NCI-H446 treated with DMSO at 0.1 percent for 48 hours (cell line): Measurements from ENCODE around the gene SLC22A3.
"Not testable (repeated sequence)": the region's sequence is repeated elsewhere in the genome, so short reads cannot be mapped to it uniquely, and the experiment has no call there.

Source experiments
- DNase-seq: peaks from one replicate; lab custom pipeline; 2025; lab: John Stamatoyannopoulos, UW

The SLC22A3 gene, protein sequence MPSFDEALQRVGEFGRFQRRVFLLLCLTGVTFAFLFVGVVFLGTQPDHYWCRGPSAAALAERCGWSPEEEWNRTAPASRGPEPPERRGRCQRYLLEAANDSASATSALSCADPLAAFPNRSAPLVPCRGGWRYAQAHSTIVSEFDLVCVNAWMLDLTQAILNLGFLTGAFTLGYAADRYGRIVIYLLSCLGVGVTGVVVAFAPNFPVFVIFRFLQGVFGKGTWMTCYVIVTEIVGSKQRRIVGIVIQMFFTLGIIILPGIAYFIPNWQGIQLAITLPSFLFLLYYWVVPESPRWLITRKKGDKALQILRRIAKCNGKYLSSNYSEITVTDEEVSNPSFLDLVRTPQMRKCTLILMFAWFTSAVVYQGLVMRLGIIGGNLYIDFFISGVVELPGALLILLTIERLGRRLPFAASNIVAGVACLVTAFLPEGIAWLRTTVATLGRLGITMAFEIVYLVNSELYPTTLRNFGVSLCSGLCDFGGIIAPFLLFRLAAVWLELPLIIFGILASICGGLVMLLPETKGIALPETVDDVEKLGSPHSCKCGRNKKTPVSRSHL

DNA sequence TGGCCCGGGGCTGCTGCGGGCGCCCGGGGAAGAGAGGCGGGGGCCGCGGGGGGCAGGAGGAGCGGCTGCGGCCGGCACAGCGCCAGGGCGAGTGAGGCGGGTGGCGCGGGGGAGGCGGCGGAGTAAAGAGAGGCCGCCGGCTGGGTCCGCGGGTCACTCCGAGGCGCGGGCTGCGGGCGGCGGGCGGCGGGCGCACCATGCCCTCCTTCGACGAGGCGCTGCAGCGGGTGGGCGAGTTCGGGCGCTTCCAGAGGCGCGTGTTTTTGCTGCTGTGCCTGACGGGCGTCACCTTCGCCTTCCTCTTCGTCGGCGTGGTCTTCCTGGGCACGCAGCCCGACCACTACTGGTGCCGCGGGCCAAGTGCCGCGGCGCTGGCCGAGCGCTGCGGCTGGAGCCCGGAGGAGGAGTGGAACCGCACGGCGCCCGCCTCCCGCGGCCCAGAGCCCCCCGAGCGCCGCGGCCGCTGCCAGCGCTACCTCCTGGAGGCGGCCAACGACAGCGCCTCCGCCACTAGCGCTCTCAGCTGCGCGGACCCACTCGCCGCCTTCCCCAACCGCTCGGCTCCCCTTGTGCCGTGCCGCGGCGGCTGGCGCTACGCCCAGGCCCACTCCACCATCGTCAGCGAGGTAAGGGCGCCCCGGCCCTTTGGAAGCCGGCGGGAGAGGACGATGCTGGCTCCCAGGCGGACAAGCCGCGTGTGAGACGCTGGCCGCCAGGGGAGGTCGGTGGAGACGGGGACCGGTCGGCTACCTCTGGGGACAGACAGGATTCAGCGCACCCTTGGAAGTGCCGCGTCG, at the start of gene SLC22A3:
SLC22A3 (plus strand) TSS at position 156 of the 797 bp plus-strand sequence; CDS start at position 198, 42 bp downstream.
- DNase-seq: no peak

DNA sequence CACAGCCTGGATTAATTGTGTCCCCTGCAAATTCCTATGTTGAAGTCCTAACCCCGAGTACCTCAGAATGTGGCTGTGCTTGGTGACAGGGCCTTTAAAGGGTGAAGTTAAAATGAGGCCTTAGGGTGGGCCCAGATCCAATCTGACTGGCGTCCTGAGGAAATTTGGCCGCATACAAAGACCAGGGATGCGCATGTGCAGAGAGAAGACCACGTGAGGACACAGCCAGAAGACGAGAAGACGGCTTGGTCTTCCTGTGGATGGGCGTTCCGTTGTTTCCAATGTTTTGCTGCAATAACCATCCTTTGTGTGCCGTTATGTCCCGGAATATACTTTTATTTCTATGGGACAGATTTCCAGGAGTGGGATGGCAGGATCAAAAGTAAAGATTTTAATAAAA, 48.6 kb upstream of the SLC22A3 start:
- DNase-seq: no peak

DNA sequence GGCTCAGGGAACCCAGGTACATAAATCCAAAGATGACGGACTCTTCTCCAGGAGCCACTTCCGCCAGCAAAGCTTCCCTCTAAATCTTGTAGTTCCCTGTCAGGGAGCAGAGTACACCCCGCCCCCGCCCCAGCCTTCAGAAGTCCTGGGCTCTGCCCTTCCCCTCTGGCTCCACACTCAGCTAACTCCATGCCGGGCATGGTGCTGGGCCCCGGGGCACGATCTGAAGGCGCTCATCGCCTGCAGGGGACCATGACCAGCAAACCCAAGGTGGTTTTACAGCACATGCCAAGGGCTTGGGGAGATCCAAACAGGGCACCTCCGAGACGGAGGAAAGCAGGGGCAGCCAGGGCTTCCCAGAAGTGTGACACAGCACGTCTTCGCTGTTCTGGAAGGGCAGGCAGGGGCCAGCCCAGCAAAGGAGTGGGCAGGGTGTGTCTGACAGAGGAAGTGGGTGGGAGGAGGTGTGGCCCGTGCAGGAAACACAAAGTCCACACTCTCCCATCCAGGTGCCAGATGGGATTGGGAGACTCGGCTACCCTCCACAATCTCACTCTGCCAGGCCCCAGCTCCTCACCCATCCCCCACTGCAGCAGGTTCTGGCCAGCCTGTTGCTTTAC, 48.0 kb upstream of the SLC22A3 start:
- no peak for DNase-seq

DNA sequence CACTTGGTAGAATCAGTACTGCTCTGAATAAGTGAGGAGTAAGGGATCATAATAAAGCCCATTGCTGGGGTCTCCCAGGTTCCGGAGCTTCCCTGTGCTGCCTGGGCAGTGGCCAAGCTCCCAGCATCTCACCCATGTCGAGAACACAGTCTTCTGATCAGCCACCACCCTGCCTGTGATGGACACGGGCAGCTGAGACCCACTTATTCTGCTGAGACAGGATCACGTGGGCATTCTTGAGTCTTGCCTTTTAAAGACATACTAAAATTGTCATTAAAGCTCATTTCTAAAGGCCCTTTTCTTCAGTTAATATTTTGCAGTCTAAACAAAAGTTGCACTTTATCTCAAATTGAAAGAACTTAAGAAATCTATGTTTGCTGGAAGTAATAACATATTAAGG, 46.8 kb upstream of the SLC22A3 start:
- DNase-seq: no peak

DNA sequence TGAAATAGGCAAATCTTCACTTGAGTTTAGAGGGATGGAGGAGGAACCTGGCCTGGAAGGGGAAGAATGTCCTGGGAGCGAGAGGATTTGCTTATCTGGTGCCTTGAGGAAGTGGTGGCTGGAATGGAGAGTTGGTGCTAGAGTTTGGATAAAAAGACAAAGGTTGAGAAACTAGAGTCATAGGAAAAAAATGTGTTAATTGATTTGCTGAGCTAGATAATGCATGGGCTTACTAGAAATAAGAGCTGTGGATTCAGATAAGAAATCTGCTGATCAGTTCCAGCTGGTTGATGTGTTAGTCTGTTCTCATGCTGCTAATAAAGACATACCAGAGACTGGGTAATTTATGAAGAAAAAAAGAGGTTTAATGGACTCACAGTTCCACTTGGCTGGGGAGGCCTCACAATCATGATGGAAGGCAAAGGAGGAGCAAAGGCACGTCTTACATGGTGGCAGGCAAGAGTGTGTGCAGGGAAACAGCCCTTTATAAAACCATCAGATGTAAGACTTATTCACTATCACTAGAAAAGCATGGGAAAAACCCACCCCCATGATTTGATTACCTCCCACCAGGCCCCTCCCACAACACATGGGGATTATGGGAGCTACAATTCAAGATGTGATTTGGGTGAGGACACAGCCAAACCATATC, 45.6 kb upstream of the SLC22A3 start:
- not testable (repeated sequence) for DNase-seq

DNA sequence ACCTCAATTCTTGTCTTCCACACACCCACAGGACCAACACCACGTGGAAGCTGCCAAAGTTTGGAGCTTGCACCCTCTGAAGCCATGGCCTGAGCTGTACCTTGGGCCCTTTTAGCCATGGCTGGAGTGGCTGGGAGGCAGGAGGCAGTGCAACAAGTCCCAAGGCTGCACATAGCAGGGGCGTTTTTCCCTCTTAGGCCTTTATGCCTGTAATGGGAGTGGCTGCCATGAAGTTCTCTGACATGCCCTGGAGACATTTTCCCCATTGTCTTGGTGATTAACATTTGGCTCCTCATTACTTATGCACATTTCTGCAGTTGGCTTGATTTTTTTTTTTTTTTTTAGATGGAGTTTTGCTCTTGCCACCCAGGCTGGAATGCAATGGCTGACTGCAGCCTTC, 44.4 kb upstream of the SLC22A3 start:
- no peak for DNase-seq

DNA sequence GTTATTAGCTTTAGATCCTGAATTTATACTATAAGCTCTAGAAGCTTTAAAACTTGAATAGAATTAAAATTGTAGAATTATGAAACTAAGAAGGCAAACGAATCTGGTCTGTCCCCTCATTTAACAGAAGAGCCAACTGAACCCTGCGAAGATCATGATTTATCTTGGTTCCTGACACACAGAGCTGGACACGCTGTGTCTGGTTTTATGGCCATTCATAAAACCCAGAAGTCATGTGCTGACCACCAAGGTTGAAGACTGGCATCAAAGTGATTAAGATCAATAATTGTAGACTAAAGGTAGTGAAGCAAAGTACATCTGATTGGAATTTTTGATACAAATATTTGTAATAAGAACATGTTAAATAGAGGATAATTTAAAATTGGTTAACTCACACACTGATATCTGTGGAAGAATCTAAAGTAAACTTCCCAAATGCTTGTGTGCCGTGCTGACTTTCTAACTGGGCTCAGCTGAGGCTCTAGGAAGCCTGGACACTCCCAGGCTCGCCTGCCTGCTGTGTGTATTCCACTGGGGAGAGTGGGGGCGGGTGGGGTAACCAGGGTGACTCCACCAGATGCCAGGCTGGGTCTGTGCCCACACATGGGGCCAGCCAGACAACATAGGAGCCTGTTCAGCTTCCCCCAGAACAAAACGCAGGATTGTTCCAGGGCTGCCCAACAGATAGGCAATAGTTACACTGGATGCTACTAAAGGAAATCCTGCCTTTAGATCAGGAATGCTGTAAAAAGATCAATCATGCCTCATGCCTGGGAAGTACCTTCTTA, 42.1 kb upstream of the SLC22A3 start:
- DNase-seq: no peak

DNA sequence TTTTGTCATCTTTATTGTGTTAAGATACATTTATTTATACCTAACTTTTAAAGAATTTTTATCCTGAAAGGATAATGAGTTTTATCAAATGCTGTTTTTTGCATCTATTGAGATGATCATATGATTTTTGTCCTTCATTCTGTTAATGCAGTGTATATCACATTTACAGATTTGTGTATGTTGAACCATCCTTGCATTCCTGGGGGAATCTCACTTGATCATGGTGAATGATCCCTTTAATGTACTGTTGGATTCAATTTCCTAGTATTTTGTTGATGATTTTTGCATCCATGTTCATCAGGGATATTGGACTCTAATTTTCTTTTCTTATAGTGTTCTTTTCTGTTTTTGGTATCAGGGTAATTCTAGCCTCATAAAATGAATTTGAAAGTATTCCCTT, 38.5 kb upstream of the SLC22A3 start:
- DNase-seq: no peak

DNA sequence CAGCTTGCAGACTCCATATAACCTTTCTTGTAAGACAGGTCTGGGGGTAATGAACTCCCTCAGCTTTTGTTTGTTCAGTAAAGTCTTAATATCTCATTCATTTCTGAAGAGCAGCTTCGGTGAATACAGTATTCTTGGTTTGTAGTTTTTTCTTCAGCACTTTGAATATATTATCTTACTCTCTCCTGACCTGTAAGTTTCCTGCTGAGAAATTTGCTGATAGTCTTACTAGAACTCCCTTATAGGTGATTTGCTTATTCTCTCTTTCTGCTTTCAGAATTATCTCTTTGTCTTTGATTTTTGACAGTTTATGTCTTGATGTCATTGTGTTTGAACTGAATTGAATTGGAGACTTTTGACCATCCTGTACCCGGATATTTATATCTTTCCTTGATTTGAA, 35.3 kb upstream of the SLC22A3 start:
- DNase-seq: no peak

DNA sequence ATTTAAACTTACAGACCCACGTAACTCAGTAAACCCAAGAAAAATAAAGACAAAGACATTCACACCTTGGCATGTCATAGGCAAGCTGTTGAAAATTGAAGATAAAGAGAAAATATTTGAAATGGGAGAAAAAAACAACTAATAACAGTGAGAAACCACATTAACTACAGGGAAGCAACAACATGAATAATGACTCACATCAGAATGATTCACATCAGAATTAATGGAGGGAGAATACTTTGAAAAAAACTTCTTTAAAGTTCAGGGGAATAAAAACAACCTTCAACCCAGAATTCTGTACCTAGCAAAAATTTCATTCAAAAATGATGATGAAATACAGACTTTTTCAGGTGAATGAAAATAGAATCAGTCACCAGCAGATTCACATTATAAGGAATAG, 32.9 kb upstream of the SLC22A3 start:
- no peak for DNase-seq

DNA sequence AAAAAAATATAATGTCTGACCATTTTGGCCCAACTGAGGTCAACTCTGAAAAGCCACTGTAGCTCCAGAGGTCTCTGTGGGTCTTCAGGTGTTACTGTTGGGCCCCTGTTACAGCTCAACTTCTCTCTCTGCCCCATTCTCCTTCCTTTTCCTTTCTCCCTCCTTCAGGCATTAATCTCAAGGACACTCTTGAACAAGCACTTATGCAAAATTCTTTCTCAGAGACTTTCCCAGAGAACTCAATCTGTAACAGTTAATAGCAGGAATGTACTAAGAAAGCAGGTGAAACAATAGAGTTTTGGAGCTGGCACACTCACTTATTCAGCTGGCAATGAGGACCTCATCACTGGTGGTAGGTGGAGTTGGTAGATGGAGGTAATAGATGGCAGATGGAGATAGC, 31.9 kb upstream of the SLC22A3 start:
- DNase-seq: no peak

DNA sequence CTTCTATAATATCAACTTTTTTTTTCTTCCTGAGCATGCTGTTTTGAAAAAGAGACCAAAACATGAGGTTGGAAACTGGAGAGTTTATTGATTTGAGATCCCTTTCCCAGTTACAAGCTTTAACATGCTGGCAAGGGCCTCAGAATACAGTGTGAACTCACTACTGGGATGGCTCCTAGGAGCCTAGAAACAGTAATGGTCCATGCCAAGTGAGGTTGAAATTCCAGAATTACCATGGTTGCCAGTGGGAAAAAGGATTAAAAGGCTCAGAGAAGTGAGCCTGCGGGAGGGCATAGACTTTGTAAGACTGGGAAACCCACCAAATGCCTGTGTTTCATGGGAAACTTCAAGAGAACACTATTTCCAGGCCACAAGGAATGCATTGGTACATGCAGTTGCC, 28.9 kb upstream of the SLC22A3 start:
- no peak for DNase-seq

DNA sequence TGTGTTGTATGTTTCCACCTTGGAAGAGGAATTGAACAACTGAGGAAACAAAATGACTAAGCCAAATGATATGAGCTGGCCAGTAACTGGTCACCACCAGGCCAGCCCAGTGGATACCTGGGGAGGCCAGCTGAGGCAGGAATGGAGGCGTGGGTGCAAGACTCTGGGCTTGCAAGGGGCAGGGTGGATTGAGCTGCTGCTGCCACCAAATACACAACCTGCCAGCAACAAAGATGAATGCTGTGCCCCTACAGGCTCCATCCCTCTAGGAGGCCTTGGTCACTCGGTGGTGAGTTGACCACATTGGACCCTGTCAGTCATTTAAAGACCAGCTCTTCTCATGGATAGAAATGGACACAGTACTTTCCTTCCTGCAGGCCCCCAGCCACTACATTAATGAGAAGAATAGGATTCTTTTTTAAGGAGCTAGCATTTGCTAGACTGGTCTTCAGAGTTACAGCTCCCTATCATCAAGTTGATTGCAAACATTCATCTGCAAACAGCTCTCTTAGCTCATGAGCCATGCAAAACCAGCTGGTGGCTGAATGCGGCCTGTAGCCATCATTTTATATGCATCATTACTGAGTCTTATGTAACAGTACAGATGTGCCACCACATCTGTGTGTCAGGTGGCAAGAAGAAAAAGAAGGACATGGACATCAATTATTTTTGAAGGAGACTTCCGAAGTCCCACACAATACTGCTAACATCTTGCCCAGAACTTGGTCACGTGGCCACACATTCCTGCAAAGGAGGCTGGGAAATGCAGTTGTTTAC, 26.3 kb upstream of the SLC22A3 start:
- no peak for DNase-seq

DNA sequence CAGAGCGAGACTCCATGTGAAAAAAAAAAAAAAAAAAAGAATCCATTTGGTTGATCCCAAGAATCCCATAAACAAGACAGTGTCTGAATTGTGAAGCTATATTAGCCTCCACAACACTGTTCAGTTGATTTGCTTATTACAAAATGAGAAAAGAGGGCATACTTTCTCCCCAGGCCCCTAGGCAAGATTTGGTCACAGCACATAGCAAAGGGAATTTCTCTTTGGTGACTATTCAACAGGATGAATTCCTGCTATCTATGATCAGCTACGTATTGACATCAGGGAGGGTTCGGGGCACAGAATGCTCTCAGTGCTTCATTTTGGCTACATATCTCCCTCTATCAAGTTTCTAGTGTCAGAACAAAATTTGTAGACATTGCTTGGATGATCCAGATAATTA, 20.2 kb upstream of the SLC22A3 start:
- DNase-seq: no peak

DNA sequence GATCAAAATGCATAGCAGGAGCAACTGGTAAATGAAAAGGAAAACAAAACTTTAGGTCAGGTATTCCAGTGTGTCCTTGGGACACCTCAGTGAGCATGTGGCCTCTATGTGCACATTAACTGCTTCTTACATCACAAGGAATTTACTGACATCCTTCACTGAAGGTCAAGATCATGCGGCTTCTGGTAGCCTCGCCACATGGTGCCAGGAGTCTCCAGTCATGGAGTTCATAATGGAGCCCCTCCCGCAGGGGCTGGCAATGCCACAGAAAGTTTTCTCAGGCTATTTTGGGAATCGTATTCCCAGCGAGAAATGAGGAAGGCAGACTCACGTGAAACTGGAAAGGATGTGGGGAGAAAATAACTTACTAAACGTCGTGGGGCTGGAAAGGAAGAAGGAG, 19.7 kb upstream of the SLC22A3 start:
- DNase-seq: no peak

DNA sequence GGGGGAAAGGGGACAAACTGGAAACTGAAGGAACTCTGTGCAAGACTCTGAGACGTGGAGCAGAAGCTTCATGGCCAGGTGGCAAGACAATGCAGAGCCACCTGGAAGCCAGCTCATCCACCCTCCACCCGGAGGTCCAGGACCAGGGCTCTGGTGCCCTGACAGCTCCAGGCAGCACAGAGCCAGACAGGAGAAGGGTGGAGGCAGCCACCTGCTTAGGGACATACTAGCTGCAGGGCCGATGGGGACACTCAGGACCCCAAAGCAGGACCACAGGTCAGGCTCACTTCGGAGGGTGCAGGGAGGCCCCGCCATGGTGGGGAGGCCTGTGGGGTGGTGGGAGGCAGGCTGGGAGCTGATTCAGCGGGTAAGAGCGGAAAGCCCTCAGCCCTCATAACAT, 19.0 kb upstream of the SLC22A3 start:
- DNase-seq: no peak

DNA sequence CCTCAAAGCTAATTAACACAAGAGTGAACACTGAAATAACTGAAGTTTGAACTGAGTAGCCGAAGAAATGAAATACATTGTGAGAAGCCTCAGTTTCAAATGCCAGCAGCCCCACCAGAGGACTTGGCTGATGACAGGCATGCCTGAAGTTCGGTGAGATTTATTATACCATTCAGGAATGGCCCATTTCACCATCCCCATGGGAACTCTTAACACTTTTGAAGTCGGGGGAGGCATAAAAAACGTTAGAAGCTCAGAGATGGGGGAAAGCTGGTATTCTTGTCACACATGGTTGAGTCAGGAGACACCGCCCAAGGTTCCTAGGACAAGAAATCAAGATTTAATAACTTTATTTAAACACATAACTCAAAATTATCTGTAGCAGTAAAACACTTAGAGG, 17.6 kb upstream of the SLC22A3 start:
- no peak for DNase-seq

DNA sequence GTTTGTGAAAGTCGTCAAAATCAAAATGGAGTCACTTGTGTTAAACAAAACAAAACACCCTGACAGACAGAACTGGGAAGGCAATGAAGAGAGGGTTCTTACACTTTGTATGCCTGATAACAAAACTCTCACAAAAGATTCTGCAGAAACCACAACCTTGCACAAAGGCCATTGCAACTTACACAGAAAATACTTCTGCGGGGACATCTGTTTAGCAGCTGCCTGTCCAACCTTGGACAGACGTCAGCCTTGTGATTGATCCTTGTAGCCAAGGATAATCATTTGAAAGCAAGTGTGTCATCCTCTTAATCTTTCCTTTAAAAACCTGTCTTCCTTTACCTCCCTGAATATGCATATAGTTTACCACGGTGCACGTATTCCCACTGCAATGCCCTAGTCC, 17.0 kb upstream of the SLC22A3 start:
- DNase-seq: no peak

DNA sequence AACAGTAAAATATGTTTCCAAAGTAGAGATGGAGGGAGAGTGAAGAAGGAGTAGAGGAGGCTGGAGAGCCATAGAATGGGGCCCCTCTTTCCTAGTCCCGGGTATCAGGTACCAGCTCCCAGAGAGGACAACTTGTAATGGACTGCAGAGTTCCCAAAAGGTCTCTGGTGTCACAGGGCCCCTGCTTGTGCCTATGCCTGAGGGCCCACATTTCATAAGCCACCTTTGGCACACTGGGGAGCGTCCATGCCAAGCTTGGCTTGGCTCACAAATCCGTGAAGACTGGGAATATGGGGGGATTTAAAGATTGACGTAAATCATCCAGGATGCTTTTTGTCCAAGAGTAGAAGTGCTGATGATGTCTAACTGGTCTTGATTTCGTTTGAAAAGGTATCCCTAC, 16.4 kb upstream of the SLC22A3 start:
- no peak for DNase-seq

DNA sequence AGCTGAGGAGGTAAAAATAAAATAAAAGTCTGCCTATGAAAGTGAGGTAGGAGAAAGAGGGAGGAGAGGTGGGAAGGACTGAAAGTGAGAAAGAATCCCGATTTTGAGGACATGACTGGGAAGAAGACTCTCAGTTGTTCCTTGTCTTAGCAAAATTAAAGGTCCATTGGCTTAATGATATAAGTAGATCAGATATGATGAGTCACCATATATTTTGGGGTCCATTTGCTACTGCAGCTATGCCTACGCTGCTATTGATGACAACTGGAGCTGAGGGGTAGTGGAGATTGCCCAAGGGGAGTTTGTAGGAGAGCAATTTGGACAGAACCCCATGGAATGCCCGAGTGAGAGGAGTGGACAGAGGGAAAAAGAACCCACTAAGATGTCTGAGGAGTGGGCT, 15.1 kb upstream of the SLC22A3 start:
- DNase-seq: no peak

DNA sequence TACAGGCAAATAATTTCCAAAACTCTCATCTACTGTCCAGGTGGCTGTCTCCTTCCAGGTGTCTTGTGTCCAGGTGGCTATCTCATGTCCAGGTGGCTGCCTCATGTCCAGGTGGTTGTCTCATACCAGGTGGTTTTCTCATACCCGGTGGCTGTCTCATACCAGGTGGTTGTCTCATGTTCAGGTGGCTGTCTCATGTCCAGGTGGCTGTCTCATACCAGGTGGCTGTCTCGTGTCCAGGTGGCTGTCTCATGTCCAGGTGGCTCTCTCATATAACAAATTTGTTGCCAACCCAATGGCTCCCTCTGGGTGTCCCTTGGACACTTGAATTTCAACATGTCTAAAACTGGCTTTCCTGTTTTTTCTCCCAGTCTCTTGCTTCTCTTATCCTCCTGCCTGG, 14.3 kb upstream of the SLC22A3 start:
- no peak for DNase-seq
